Fibroblast of skin of back (primary cell): Measurements from ENCODE around the gene PFN3. TPM values are rescaled to one million over a fixed set of nuclear protein-coding genes. Genes with fewer than 3 reads are reported as not detected.

Experiments
- DNase-seq: peaks from one replicate; pipeline ENCODE4 v3.0.0-alpha.2; 2013
- polyA plus RNA-seq, 2 experiments: library from polyadenylated mRNA; unstranded; fragments of 120-200 nt; gene quantifications; one replicate each; pipeline ENCODE4 v1.2.1, GENCODE V29; 2013; ENCODE audit not compliant: insufficient read length in 2 of 2

Gene PFN3
- not detected for polyA plus RNA-seq (2013, experiment 1 of 2; ENCODE audit: insufficient read length)
- not detected for polyA plus RNA-seq (2013, experiment 2 of 2; ENCODE audit: insufficient read length)

GRCh38 chr5:177399997-177400868 is at the start of gene PFN3:
Gene PFN3 (minus strand): TSS chr5:177400661. CDS start chr5:177400576, 85 bp downstream.
- peak; percentile 35 for DNase-seq

- no peak for DNase-seq
Measured at GRCh38 chr5:177449140-177450061, 48.9 kb upstream of the PFN3 start.

GRCh38 chr5:177448244-177448950 is 47.9 kb upstream of the PFN3 start:
- no peak for DNase-seq

- peak; percentile 81 for DNase-seq
Measured at GRCh38 chr5:177447611-177448243, 47.3 kb upstream of the PFN3 start.

- DNase-seq, result peak; percentile 46
Measured at GRCh38 chr5:177447066-177447610, 46.7 kb upstream of the PFN3 start.

GRCh38 chr5:177446200-177447065 is 46.0 kb upstream of the PFN3 start, which contains the start of gene PRR7:
Gene PRR7 (plus strand): TSS chr5:177446814. CDS start chr5:177455068, 8,254 bp downstream.
- DNase-seq, result peak; percentile 70

- no peak for DNase-seq
Measured at GRCh38 chr5:177445917-177446199, 45.4 kb upstream of the PFN3 start.

GRCh38 chr5:177445052-177445916 is 44.8 kb upstream of the PFN3 start:
- no peak for DNase-seq

- DNase-seq, result no peak
Measured at GRCh38 chr5:177444106-177445051, 43.9 kb upstream of the PFN3 start.

- DNase-seq, result no peak
Measured at GRCh38 chr5:177443144-177443983, 42.9 kb upstream of the PFN3 start.

- no peak for DNase-seq
Measured at GRCh38 chr5:177442066-177442826, 41.8 kb upstream of the PFN3 start.

- DNase-seq, result no peak
Measured at GRCh38 chr5:177440990-177441780, 40.7 kb upstream of the PFN3 start.

- no peak for DNase-seq
Measured at GRCh38 chr5:177440211-177440989, 39.9 kb upstream of the PFN3 start.

GRCh38 chr5:177439518-177440053 is 39.1 kb upstream of the PFN3 start:
- no peak for DNase-seq

GRCh38 chr5:177438468-177438867 is 38.0 kb upstream of the PFN3 start:
- DNase-seq, result no peak
